GM13977 (cell line): Measurements from ENCODE around the gene SAP30BP.

Experiments
- DNase-seq: peaks from one replicate; pipeline ENCODE4 v3.0.0; 2012; ENCODE audit warnings: low spot score
- in situ Hi-C: fragments of 300-500 bp; cut with MboI; formaldehyde crosslinking; loops from one replicate; pipeline ENCODE4 v1.12.0; 2022; ENCODE audit warnings: low sequenced_read_pairs, low pct_unique_long_range_greater_than_20kb, mixed read lengths, inconsistent platforms; ENCODE audit not compliant: unreplicated experiment
- TF ChIP-seq, protein P1 (sequence below): IDR thresholded peaks from 2 replicates; pipeline ENCODE4 v1.5.1; 2012; ENCODE audit warnings: mild to moderate bottlenecking, control low read depth; ENCODE audit not compliant: insufficient read depth; ENCODE audit errors: extremely low read depth, missing control alignments

SAP30BP gene

GRCh38 chr17:75647061-75647460, 20.1 kb upstream of the SAP30BP start:
- TF ChIP-seq, protein P1, sequence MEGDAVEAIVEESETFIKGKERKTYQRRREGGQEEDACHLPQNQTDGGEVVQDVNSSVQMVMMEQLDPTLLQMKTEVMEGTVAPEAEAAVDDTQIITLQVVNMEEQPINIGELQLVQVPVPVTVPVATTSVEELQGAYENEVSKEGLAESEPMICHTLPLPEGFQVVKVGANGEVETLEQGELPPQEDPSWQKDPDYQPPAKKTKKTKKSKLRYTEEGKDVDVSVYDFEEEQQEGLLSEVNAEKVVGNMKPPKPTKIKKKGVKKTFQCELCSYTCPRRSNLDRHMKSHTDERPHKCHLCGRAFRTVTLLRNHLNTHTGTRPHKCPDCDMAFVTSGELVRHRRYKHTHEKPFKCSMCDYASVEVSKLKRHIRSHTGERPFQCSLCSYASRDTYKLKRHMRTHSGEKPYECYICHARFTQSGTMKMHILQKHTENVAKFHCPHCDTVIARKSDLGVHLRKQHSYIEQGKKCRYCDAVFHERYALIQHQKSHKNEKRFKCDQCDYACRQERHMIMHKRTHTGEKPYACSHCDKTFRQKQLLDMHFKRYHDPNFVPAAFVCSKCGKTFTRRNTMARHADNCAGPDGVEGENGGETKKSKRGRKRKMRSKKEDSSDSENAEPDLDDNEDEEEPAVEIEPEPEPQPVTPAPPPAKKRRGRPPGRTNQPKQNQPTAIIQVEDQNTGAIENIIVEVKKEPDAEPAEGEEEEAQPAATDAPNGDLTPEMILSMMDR = no peak
- in situ Hi-C loops = no loop called here
- no peak for DNase-seq

GRCh38 chr17:75647921-75648320, 19.2 kb upstream of the SAP30BP start:
- in situ Hi-C loops = no loop called here
- TF ChIP-seq, protein P1 = no peak
- DNase-seq = no peak

DNA sequence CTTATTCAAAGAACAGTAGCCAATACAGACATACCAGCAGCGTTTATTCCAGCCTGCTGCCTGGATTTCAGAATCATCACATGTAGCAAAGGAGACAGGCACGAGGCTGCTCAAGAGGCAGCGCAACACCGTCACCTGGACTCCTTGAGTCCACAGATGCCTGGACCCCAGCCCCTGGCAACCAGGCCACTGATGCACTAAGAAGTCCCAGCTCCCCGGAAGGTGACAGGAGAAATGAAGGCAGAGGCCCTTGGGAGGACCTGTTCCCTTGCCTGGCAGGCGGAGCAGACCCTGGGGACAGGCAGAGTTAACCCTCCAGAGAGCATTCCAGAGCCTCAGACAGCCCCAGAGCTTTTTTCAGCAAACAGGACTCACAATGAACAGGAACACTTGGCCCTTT, 17.5 kb upstream of the SAP30BP start:
- in situ Hi-C loops = no loop called here
- no peak for DNase-seq
- TF ChIP-seq, protein P1 = no peak

- no peak for DNase-seq
- TF ChIP-seq, protein P1 = no peak
- in situ Hi-C loops = no loop called here
Observed at GRCh38 chr17:75650874-75651273, 16.3 kb upstream of the SAP30BP start.

DNA sequence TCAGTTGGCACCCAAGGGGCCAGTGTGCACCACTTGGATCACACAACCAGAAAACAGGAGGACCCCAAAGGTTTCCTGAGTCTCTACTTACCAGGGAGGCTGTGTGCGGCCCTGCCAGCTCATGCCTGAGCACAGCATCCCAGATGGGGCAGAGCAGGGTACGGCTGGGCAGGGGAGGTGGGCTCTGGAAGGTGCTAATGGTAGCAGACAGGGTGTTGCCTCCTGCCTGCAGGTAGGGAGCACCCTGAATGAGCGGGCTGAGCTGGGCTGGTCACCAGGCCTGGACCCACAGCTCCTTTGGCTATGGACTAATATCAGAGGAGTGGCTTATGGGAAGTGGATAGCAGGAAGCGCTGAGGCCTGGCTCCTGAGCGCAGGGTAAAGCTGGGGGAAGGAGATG, 14.8 kb upstream of the SAP30BP start:
- TF ChIP-seq, protein P1 = no peak
- in situ Hi-C loops = no loop called here
- DNase-seq = no peak

- TF ChIP-seq, protein P1 = peak; percentile 71
- peak; percentile 64 for DNase-seq
- in situ Hi-C loops = no loop called here
Observed at GRCh38 chr17:75652934-75653549, 14.1 kb upstream of the SAP30BP start.
